ENCODE measurements around the gene PIGL.

DNA sequence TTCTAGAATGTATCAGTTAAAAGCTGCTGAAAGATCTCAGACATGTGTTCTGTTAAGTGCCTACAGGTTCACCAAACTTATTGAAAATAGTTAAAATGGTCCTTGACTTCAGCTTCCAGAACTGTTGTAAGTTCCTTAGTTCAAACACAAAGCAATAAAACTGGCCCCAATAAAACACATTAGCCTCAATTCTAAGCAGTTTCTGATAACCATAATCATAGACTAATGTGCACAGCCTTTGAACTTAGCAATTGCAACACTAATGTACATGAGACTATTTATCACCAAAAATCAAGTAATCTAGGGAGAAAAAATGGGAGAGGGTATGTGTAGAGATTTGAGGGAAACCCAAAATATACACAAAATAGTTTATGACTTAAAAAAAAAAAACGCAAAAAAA is 15.4 kb downstream of the PIGL start:
- TF ChIP-seq, protein P1, sequence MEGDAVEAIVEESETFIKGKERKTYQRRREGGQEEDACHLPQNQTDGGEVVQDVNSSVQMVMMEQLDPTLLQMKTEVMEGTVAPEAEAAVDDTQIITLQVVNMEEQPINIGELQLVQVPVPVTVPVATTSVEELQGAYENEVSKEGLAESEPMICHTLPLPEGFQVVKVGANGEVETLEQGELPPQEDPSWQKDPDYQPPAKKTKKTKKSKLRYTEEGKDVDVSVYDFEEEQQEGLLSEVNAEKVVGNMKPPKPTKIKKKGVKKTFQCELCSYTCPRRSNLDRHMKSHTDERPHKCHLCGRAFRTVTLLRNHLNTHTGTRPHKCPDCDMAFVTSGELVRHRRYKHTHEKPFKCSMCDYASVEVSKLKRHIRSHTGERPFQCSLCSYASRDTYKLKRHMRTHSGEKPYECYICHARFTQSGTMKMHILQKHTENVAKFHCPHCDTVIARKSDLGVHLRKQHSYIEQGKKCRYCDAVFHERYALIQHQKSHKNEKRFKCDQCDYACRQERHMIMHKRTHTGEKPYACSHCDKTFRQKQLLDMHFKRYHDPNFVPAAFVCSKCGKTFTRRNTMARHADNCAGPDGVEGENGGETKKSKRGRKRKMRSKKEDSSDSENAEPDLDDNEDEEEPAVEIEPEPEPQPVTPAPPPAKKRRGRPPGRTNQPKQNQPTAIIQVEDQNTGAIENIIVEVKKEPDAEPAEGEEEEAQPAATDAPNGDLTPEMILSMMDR (IDR thresholded peaks at IDR 0.05; ENCODE audit: low read length): no peak
- TF ChIP-seq EZH2phosphoT487 (IDR thresholded peaks at IDR 0.05; ENCODE audit: low read length): no peak
- TF ChIP-seq EZH2 (optimal IDR thresholded peaks at IDR 0.05; ENCODE audit: low read depth, low read length): no peak

All from MM.1S (cell line).